Neutrophil (primary cell): Measurements from ENCODE around the gene FAM234B.

Source experiments
- H3K27ac ChIP-seq: fragments of 200-600 bp; sonication (generic); 2 replicates; pipeline ENCODE4 v1.5.1; 2016; ENCODE audit warnings: mild to moderate bottlenecking, moderate library complexity
- H3K27me3 ChIP-seq: fragments of 200-600 bp; sonication (generic); 2 replicates; pipeline ENCODE4 v1.6.0; 2016; ENCODE audit warnings: mild to moderate bottlenecking
- H3K36me3 ChIP-seq: fragments of 200-600 bp; sonication (generic); 2 replicates; pipeline ENCODE4 v1.5.1; 2017
- H3K4me1 ChIP-seq, 2 experiments: fragments of 200-600 bp in 1 of 2; sonication (generic) in 1 of 2; 1 replicate in 1 of 2; 2 replicates in 1 of 2; pipeline versions ENCODE4 v1.5.1 to v1.6.1; 2013 to 2016; ENCODE audit warnings: low read depth in 1 of 2, low read length in 1 of 2, mild to moderate bottlenecking in 1 of 2, moderate library complexity in 1 of 2; ENCODE audit not compliant: control insufficient read depth in 1 of 2, insufficient read depth in 1 of 2
- H3K4me3 ChIP-seq, 2 experiments: fragments of 200-600 bp in 1 of 2; sonication (generic) in 1 of 2; 1 replicate in 1 of 2; 2 replicates in 1 of 2; pipeline ENCODE4 v1.5.1; 2013 to 2016; ENCODE audit warnings: low read depth in 1 of 2, low read length in 1 of 2, mild to moderate bottlenecking in 1 of 2, moderate library complexity in 1 of 2
- H3K9me3 ChIP-seq: fragments of 200-600 bp; sonication (generic); 2 replicates; pipeline ENCODE4 v1.5.1; 2016
- TF ChIP-seq, protein P1 (sequence below): fragments of 200-600 bp; sonication (generic); IDR thresholded peaks from 2 replicates; pipeline ENCODE4 v1.5.1; 2016; ENCODE audit warnings: antibody characterized with exemption

FAM234B gene

DNA sequence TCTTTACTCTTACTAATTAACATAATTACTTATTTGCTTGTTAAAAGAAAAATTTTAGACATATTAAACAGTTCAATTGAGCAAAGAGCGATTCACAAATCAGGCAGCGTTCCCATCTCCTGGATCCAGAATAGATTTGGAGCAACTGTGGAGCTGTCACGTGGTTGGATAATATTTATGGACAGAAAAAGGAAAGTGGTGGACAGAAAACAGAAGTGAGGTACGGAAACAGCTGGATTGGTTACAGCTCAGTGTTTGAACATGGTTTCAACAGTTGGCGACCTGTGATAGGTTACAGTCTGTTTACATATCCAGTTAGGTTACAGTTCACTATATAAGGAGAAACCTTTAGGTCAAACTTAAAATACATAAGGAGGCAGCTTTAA lies 19.7 kb upstream of the FAM234B start:
- no peaks in the 10 kb centered on the region for H3K9me3 ChIP-seq
- no peaks in the 10 kb centered on the region for H3K27me3 ChIP-seq
- H3K27ac ChIP-seq, result no peak overlapping the region
- TF ChIP-seq, protein P1, sequence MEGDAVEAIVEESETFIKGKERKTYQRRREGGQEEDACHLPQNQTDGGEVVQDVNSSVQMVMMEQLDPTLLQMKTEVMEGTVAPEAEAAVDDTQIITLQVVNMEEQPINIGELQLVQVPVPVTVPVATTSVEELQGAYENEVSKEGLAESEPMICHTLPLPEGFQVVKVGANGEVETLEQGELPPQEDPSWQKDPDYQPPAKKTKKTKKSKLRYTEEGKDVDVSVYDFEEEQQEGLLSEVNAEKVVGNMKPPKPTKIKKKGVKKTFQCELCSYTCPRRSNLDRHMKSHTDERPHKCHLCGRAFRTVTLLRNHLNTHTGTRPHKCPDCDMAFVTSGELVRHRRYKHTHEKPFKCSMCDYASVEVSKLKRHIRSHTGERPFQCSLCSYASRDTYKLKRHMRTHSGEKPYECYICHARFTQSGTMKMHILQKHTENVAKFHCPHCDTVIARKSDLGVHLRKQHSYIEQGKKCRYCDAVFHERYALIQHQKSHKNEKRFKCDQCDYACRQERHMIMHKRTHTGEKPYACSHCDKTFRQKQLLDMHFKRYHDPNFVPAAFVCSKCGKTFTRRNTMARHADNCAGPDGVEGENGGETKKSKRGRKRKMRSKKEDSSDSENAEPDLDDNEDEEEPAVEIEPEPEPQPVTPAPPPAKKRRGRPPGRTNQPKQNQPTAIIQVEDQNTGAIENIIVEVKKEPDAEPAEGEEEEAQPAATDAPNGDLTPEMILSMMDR, result no peak
- H3K4me1 ChIP-seq, result peaks cover 0 to 6% of the 10 kb centered on the region in 2 experiments
- no peak overlapping the region for H3K4me3 ChIP-seq
- H3K36me3 ChIP-seq, result no peaks in the 10 kb centered on the region

DNA sequence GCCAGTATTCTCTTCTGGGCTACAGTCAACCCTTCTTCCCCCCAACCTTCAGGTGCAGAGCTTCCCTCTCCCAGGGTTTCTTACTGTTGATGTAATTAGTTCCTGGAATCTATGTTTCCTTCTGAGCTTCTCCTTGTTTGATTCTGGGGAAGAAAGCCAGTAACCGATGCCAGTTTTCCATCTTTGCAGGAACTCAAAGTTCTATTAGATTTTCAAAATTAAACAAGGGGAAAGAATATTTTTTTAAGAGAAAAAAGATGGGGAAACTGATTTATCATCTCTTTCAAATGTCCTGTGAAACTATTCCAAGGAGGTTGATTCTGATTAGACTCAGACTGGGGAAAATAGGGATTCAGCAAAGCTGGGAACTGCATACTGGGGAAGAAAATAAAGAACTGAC lies 17.9 kb upstream of the FAM234B start:
- H3K36me3 ChIP-seq, result no peaks in the 10 kb centered on the region
- H3K4me3 ChIP-seq, result no peak overlapping the region
- H3K27ac ChIP-seq, result no peak overlapping the region
- peaks cover 0 to 6% of the 10 kb centered on the region in 2 experiments for H3K4me1 ChIP-seq
- H3K27me3 ChIP-seq, result no peaks in the 10 kb centered on the region
- H3K9me3 ChIP-seq, result no peaks in the 10 kb centered on the region
- TF ChIP-seq, protein P1, result no peak

DNA sequence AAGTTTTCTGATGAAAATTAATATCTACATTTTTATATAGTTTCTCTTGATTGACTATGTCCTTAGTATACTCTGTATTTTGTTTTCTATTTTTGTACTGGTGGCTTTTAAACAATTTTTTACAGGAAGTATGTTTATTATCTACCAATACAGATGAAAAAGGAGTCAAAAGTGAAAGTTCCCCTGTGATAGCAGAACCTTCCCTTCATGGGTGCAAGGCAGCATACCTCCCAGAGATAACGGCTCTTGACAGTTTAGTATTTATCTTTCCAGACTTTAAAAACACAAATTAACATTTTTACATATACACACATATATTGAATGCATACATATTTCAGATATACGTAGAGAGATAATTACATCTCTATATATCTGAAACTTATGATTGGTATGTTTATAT lies 17.1 kb upstream of the FAM234B start:
- TF ChIP-seq, protein P1, result no peak
- H3K4me3 ChIP-seq, result no peak overlapping the region
- H3K27ac ChIP-seq, result no peak overlapping the region

DNA sequence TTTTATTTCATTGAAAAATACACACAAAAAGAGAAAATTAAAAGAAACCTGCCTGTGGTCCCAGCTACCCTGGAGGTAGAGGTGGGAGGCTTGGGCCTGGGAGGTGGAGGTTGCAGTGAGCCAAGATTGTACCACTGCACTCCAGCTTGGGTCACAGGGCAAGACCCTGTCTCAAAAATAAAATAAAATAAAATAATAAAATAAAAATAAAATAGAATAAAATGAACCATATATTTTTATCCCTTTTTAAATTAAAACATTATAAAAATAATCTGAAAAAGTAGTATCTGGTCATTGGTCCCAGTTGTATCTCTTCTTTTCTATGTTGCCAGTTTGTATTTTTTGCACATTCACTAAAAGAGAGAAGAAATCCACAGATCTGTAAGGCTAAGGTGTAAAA lies 16.7 kb upstream of the FAM234B start:
- Histone ChIP-seq H3K27me3 (no peaks in the 10 kb centered on the region), H3K9me3 (no peaks in the 10 kb centered on the region), H3K36me3 (no peaks in the 10 kb centered on the region), H3K4me3 (no peak overlapping the region), H3K27ac (no peak overlapping the region), H3K4me1 (peaks cover 0 to 6% of the 10 kb centered on the region in 2 experiments)
- TF ChIP-seq, protein P1, result no peak

More for the DNA sequence above, 17.1 kb upstream of the FAM234B start:
- no peaks in the 10 kb centered on the region for H3K9me3 ChIP-seq
- H3K27me3 ChIP-seq, result no peaks in the 10 kb centered on the region
- H3K4me1 ChIP-seq, result peaks cover 0 to 6% of the 10 kb centered on the region in 2 experiments
- no peaks in the 10 kb centered on the region for H3K36me3 ChIP-seq

DNA sequence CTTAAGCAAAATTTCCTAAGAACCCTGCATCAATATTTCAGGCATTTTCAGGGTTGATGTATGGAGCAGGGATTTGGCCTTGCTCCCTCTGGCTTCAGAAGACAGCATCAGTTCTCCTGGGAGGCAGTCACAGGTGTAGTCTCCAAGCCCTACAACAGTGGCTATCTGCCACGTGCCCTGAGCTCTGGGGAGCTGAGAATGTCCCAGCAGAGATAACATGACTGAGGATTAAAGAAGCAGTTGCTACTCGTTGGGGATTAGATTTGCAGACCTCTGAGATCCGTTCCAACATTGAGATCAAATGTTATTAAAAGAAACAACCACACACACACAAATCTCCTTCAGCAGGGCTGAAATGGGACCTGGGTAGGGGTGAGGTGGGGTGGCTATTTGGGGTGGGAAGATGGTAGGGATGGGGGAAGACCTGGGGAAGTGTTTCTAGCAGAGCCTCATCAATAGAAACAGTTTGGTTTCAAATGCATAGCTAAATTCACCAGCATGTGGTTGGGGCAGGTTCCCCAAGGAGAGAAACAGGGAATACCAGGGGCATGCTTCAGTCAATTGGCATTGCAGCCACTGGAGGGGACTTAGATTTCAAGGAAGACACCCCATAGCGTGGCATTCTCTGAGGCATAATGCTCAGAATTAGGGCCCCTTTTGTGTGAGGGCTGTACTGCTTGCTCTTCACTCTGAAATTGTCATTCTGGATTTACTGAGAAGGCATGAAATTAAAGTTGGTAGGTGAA lies 15.2 kb upstream of the FAM234B start:
- H3K4me3 ChIP-seq, result no peak overlapping the region
- H3K9me3 ChIP-seq, result no peaks in the 10 kb centered on the region
- TF ChIP-seq, protein P1, result no peak
- H3K27ac ChIP-seq, result no peak overlapping the region
- no peaks in the 10 kb centered on the region for H3K36me3 ChIP-seq
- H3K27me3 ChIP-seq, result no peaks in the 10 kb centered on the region
- peaks cover 0 to 6% of the 10 kb centered on the region in 2 experiments for H3K4me1 ChIP-seq
